Amniotic stem cell (primary cell): Measurements from ENCODE around the gene ZNF70.

Experiments
- DNase-seq: peaks from one replicate; lab custom pipeline; 2025; lab: John Stamatoyannopoulos, UW

ZNF70 gene

DNA sequence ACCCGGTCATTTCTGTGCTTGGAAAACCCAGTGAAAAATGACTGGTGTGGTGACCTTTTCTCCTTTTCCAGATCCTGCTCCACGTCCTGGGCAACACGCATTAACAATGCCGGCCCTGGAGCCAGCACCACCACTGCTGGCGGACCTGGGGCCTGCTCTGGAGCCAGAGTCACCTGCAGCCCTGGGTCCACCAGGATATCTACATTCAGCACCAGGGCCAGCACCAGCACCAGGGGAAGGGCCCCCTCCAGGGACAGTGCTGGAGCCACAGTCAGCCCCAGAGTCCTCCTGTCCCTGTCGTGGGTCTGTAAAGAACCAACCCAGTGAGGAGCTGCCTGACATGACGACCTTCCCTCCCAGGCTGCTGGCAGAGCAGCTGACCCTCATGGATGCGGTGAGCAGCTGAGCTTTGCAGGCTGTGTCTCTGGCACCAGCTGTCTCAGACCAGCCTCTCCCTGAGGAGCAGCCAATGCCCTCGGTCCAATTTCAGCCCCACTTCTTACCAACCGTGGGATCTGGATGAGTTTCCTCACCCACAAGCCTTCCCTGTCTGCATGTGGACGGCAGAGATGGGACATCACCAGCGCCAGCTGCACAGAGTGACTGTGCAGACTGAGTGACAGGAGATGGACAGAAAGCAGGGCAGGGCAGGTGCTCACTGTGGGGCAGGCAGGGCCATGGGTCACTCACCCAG lies 58.2 kb downstream of the ZNF70 start:
- no peak for DNase-seq

GRCh38 chr22:23691748-23692423 lies 59.0 kb downstream of the ZNF70 start:
- DNase-seq, result no peak

DNA sequence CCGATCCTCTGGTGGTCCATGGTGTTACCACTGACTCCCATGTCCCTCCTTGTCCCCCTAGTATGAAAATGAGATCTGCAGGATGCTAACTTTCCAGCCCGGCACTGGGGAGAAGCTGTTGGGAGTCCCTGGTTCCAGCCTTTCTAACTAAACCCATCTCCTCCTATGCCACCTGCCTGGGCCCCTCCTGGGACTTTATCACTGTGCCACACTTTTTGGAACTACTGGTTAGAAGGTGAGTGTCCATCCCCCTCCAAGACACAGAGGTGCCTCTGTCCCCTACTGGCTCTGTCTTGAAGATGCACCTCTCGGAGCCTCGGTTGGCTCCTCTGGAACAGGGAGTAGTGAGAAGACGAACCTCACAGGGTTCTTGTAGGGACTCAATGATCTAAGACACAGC lies 60.2 kb downstream of the ZNF70 start, which contains the start of gene RGL4:
RGL4 (plus strand) TSS at position 301 of the 400 bp plus-strand sequence. CDS start 1,018 bp downstream, outside the sequence.
- DNase-seq, result no peak

DNA sequence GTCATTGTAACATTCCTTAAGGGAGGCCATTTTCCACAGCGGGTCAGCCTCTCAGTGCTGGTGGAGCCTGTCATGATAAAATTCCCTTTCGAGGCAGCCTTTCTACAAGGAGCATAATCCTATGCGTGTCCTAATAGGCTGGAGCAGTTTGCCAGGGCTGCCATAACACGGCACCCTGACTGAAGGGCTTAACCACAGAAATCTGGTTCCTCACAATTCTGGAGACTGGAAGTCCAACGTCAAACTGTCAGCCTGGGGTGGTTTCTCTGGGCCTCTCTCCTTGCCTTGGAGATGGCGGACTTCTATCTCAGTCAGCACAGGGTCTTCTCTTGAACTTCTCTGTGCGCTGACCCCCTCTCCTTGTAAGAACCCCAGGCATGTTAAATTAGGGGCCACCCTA lies 61.5 kb downstream of the ZNF70 start:
- DNase-seq, result no peak
